Pancreas (tissue), 10 donors: ENCODE data around the gene DOCK4. TPM values are rescaled to one million over a fixed set of nuclear protein-coding genes. Genes with fewer than 3 reads are reported as not detected.

Experiments used
- ATAC-seq, 4 donors: fragments of 200-7000 bp; cut with Tn5 transposase; one replicate each; pipeline versions ENCODE4 v1.8.0 to v1.9.1; 2020; ENCODE audit warnings: mild to moderate bottlenecking in 4 of 4, moderate library complexity in 4 of 4
- DNase-seq, 6 donors: peaks; one replicate each; pipeline ENCODE4 v3.0.0-alpha.2; 2020
- FAIRE-seq: peaks from 2 replicates; lab custom pipeline; 2012; peaks lifted over from hg19 to GRCh38; lab: Jason Lieb, UNC
- H3K27ac ChIP-seq, 4 donors: fragments of 200-600 bp; sonication (generic); 1 replicate in 3 of 4; 2 replicates in 1 of 4; pipeline versions ENCODE4 v1.5.0 to v1.8.0; 2020
- H3K27me3 ChIP-seq, 4 donors: fragments of 200-600 bp; one replicate each; pipeline ENCODE4 v1.8.0; 2021
- H3K36me3 ChIP-seq, 3 donors: fragments of 200-600 bp; sonication (generic) in 1 of 3; one replicate each; pipeline versions ENCODE4 v1.5.0 to v1.8.0; 2020 to 2021
- H3K4me1 ChIP-seq, 3 donors: fragments of 200-600 bp; one replicate each; pipeline ENCODE4 v1.8.0; 2021
- H3K4me3 ChIP-seq, 4 donors: fragments of 200-600 bp; sonication (generic) in 2 of 4; one replicate each; pipeline versions ENCODE4 v1.5.0 to v1.8.0; 2020 to 2021
- H3K9me3 ChIP-seq, 4 donors: fragments of 200-600 bp; one replicate each; pipeline ENCODE4 v1.8.0; 2021
- CTCF ChIP-seq, 4 donors: fragments of 200-600 bp; sonication (generic) in 3 of 4; IDR thresholded peaks; one replicate each; pipeline versions ENCODE4 v1.5.0 to v1.8.0; 2021; ENCODE audit warnings: antibody characterized with exemption in 4 of 4
- WGBS, 2 donors: extraction: QIAGEN DNeasy Blood & Tissue Kit; methylation state at CpG; one replicate each; pipeline ENCODE4 v1.1.7; 2013; 5-methylcytosine and 5-hydroxymethylcytosine counted together
- intact Hi-C, 3 donors: fragments of 100-400 bp; cut with DNase I; formaldehyde crosslinking; loops; one replicate each; pipeline versions ENCODE4 v1.11.1 to v1.14.2; 2022
- polyA plus RNA-seq, 2 donors: library from polyadenylated mRNA; stranded (reverse); fragments of 200-250 nt; gene quantifications; one replicate each; pipeline ENCODE4 v1.2.3, GENCODE V29; 2013
- total RNA-seq, 6 donors: library from RNA; stranded (reverse); fragmentation: NEBNext Ultra II Directional in 4 of 6; extraction: Animal tissue kit (Norgen Biotek cat#: 25700) in 4 of 6; gene quantifications; one replicate each; pipeline versions ENCODE4 v1.2.1 to v1.2.4, GENCODE V29; 2021 to 2023
- donor health status: healthy with polysubstance abuse.
- donor health status: DM: no; HTN: no; CAD: no; lungs with moderate emphysema.
- donor health status: DM: no; HTN: no; CAD: no.
- donor health status: control.
- donor health status: control.
- donor health status: Bipolar disorder and iron deficiency.
- donor health status: DM: yes; HTN: yes; CAD: no.
- donor health status: DM: no; HTN: no; CAD: no.
- donor health status: DM: no; HTN: no; CAD: no.
- donor health status: DM: yes; HTN: yes; CAD: no.

The DOCK4 gene
- total and polyA plus RNA-seq, 8 donors, result 5.4 to 15.5 (median 6.1) TPM

DNA sequence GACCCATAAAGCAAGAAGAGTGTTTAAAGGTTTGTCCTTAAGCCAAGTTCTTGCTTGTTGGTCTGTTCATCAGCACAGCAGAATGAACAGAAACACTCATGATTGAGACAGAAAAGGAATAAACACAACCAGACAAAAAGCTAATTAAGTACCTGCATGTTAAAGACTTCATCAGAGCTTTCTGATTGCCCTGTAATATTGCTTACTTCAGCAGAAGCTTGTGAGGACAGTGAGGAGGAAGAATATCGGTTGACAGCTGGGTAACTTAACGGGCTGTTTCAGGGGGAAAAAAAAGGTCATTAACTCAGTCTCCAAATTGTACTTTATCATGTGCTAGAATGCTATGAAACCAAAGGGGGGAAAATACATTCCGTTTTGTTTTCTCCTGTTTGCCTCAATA lies 465.3 kb downstream of the DOCK4 start:
- no peak for TF ChIP-seq CTCF (IDR thresholded peaks at IDR 0.05)
- H3K9me3 ChIP-seq, result no peaks in the 10 kb centered on the region
- no peak overlapping the region for H3K27ac ChIP-seq
- no peak overlapping the region for H3K4me3 ChIP-seq
- no peaks in the 10 kb centered on the region for H3K27me3 ChIP-seq
- ATAC-seq (no peak), DNase-seq (no peak), FAIRE-seq (no peak)
- no peaks in the 10 kb centered on the region for H3K36me3 ChIP-seq
- no peaks in the 10 kb centered on the region for H3K4me1 ChIP-seq
- WGBS, 2 donors, result 89 to 93% methylated on average over 3 of the region's 3 CpGs
- intact Hi-C loops, result loop anchor here in 2 of 3 donors (10.0 kb wide), 2 partner anchors 744 to 754 kb away; partner anchors contain the start of gene LSMEM1 (in 1 of the 2)

GRCh38 chr7:111736552-111736874 lies 469.7 kb downstream of the DOCK4 start:
- 22 to 31% methylated on average over 4 of the region's 4 CpGs for WGBS, 2 donors
- Histone ChIP-seq H3K27ac (no peak overlapping the region), H3K9me3 (no peaks in the 10 kb centered on the region), H3K27me3 (no peaks in the 10 kb centered on the region), H3K36me3 (no peaks in the 10 kb centered on the region), H3K4me3 (no peak overlapping the region), H3K4me1 (no peaks in the 10 kb centered on the region)
- DNase-seq, result no peak
- intact Hi-C loops, result loop anchor here in 1 of 3 donors (10.0 kb wide), 1 partner anchor 1892 kb away; no protein-coding TSS in a partner anchor
- no peak for ATAC-seq
- FAIRE-seq, result no peak
- TF ChIP-seq CTCF (IDR thresholded peaks at IDR 0.05), result no peak

DNA sequence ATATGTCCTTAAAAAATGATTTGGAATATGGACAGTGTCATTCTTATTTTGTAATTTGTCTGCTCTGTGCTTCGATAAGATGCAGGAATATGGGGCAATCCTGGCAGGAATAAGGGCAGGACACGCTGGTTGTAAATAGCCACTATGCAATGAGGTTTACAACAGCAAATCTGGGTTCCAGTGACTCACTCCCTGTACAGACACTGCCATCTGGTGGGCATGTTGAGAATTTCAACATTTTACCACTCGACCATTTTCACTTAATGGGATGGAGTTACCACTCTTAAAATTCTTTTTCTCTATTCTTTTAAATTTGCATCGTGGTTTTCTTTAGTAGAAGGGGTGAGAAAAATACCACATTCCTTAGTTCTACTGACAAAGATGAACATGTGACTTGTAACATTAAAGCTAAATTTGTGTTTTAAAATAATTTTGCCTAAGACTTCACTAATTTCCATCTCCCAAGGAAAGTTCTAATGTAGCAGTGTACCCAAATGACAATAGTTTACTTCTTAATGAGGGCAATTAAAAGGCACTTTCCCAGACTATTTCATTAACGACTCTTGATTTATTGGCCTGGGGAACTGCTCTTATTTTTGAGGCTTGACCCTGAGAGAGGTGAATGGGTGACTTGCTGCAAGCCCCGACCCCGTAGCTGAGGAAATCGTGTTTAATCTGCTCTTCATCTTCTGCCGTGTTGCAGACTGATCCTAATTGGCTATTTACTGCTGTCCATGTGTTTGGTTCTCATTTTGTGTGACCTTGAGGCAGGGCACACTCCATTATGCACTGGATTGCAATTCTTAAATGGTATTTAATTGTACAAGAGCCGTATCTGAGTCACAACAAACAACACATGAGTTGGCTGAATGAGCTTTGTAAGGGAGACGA lies 470.3 kb downstream of the DOCK4 start:
- FAIRE-seq, result no peak
- Histone ChIP-seq H3K4me1 (no peaks in the 10 kb centered on the region), H3K27me3 (no peaks in the 10 kb centered on the region), H3K27ac (no peak overlapping the region), H3K36me3 (no peaks in the 10 kb centered on the region), H3K4me3 (no peak overlapping the region), H3K9me3 (no peaks in the 10 kb centered on the region)
- DNase-seq, result peak in 3 of 6 donors; percentile 25 to 63 (median 33)
- intact Hi-C loops, result loop anchor here in 1 of 3 donors (10.0 kb wide), 1 partner anchor 1891 kb away; no protein-coding TSS in a partner anchor
- ATAC-seq, result peak in 3 of 4 donors; percentile 83 to 91 (median 84)
- 31 to 34% methylated on average over 11 of the region's 11 CpGs for WGBS, 2 donors
- peak; percentile 61 to 80 (median 72) for TF ChIP-seq CTCF (IDR thresholded peaks at IDR 0.05)

DNA sequence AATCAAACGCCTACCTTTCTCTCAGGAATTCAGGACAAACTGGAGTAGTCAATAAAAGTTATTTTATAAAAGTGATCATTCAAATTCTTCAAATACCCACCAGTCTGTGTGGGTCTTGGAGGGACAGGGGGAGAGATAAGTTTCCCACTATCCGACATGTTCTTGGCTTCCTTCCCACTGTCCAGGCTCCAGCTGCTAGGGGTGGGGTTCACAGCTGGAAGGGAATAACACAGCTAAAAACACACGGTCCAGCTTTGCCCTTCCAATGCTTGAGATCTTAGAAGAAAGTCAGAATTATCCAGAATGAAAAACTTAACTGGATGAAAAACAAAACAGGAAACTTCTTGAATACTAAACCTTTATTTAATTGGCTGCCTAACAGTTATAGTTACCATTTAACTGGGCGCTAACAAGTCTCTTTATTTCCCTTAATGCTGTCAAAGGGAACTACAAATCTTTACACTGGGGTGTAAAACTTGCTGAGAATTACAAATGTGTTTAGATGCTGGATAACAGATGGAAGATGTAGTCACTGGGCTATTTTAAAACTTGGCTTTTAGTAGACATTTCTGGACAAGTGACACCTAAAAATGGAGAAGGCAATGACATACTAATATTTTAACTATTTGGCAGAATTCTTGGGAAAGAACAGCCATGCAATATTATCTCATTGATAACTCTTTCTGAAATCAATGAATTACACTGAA lies 471.1 kb downstream of the DOCK4 start:
- no peaks in the 10 kb centered on the region for H3K36me3 ChIP-seq
- no peak overlapping the region for H3K4me3 ChIP-seq
- H3K4me1 ChIP-seq, result no peaks in the 10 kb centered on the region
- FAIRE-seq (no peak), ATAC-seq (no peak), DNase-seq (no peak)
- 43 to 50% methylated on average over 4 of the region's 4 CpGs for WGBS, 2 donors
- TF ChIP-seq CTCF (IDR thresholded peaks at IDR 0.05), result no peak
- no peak overlapping the region for H3K27ac ChIP-seq
- intact Hi-C loops, result loop anchor here in 1 of 3 donors (10.0 kb wide), 1 partner anchor 1890 kb away; no protein-coding TSS in a partner anchor
- H3K9me3 ChIP-seq, result no peaks in the 10 kb centered on the region
- H3K27me3 ChIP-seq, result no peaks in the 10 kb centered on the region
